Endometrium (tissue), 2 donors: ENCODE data around the gene NRXN3.

ENCODE experiments used
- FAIRE-seq: peaks from 2 replicates; lab custom pipeline; 2012; peaks lifted over from hg19 to GRCh38; lab: Jason Lieb, UNC
- donor health status: control.
- donor health status: control.

Gene NRXN3

GRCh38 chr14:78721756-78722480 is 551.7 kb downstream of the NRXN3 start:
- FAIRE-seq: no peak

- no peak for FAIRE-seq
Measured at GRCh38 chr14:78725086-78725485, 554.9 kb downstream of the NRXN3 start.

- FAIRE-seq: no peak
Measured at GRCh38 chr14:78737116-78737515, 566.9 kb downstream of the NRXN3 start.

- FAIRE-seq: no peak
Measured at GRCh38 chr14:78737601-78738000, 567.4 kb downstream of the NRXN3 start.

GRCh38 chr14:78746086-78746595 is 576.0 kb downstream of the NRXN3 start:
- FAIRE-seq: no peak

GRCh38 chr14:78747813-78748212 is 577.6 kb downstream of the NRXN3 start:
- no peak for FAIRE-seq

GRCh38 chr14:78752518-78753188 is 582.5 kb downstream of the NRXN3 start:
- FAIRE-seq: no peak

GRCh38 chr14:78754059-78754458 is 583.9 kb downstream of the NRXN3 start:
- no peak for FAIRE-seq

- FAIRE-seq: no peak
Measured at GRCh38 chr14:78758333-78758732, 588.2 kb downstream of the NRXN3 start.

GRCh38 chr14:78762331-78762730 is 592.2 kb downstream of the NRXN3 start:
- no peak for FAIRE-seq

- FAIRE-seq: no peak
Measured at GRCh38 chr14:78763746-78764145, 593.6 kb downstream of the NRXN3 start.

- no peak for FAIRE-seq
Measured at GRCh38 chr14:78764240-78764639, 594.1 kb downstream of the NRXN3 start.

GRCh38 chr14:78764645-78765044 is 594.5 kb downstream of the NRXN3 start:
- FAIRE-seq: no peak

GRCh38 chr14:78767436-78767835 is 597.3 kb downstream of the NRXN3 start:
- FAIRE-seq: no peak

GRCh38 chr14:78782551-78782950 is 612.4 kb downstream of the NRXN3 start:
- no peak for FAIRE-seq

GRCh38 chr14:78785265-78785664 is 615.1 kb downstream of the NRXN3 start:
- FAIRE-seq: no peak

- FAIRE-seq: no peak
Measured at GRCh38 chr14:78788467-78789360, 618.5 kb downstream of the NRXN3 start.

- no peak for FAIRE-seq
Measured at GRCh38 chr14:78790271-78790670, 620.1 kb downstream of the NRXN3 start.

- no peak for FAIRE-seq
Measured at GRCh38 chr14:78798757-78799156, 628.6 kb downstream of the NRXN3 start.

- no peak for FAIRE-seq
Measured at GRCh38 chr14:78805570-78805969, 635.4 kb downstream of the NRXN3 start.

GRCh38 chr14:78823035-78823434 is 652.9 kb downstream of the NRXN3 start:
- no peak for FAIRE-seq

GRCh38 chr14:78823516-78823915 is 653.3 kb downstream of the NRXN3 start:
- FAIRE-seq: no peak

- FAIRE-seq: no peak
Measured at GRCh38 chr14:78829274-78829673, 659.1 kb downstream of the NRXN3 start.
